ENCODE results near the gene ZNF100.

Gene ZNF100

GRCh38 chr19:21704320-21704719 lies 63.1 kb downstream of the ZNF100 start:
- TF ChIP-seq SIN3A (IDR thresholded peaks at IDR 0.05; ENCODE audit: borderline replicate concordance, insufficient read depth, low read length) (no peak), FOXP2 (optimal IDR thresholded peaks at IDR 0.05; ENCODE audit: borderline replicate concordance, extremely low read depth, extremely low read length, insufficient read depth) (no peak), POLR2AphosphoS5 (IDR thresholded peaks at IDR 0.05; ENCODE audit: low read depth, low read length) (no peak), TAF1 (IDR thresholded peaks at IDR 0.05; ENCODE audit: borderline replicate concordance, insufficient read depth, low read length) (no peak), REST (IDR thresholded peaks at IDR 0.05; ENCODE audit: insufficient read depth in 1 of 2, low read depth in 2 of 2, low read length in 2 of 2) (no peak)

- TF ChIP-seq REST (IDR thresholded peaks at IDR 0.05; ENCODE audit: insufficient read depth in 1 of 2, low read depth in 2 of 2, low read length in 2 of 2) (no peak), TAF1 (IDR thresholded peaks at IDR 0.05; ENCODE audit: borderline replicate concordance, insufficient read depth, low read length) (no peak), FOXP2 (optimal IDR thresholded peaks at IDR 0.05; ENCODE audit: borderline replicate concordance, extremely low read depth, extremely low read length, insufficient read depth) (no peak), SIN3A (IDR thresholded peaks at IDR 0.05; ENCODE audit: borderline replicate concordance, insufficient read depth, low read length) (no peak), POLR2AphosphoS5 (IDR thresholded peaks at IDR 0.05; ENCODE audit: low read depth, low read length) (no peak)
These were observed 68.2 kb downstream of the ZNF100 start for GRCh38 chr19:21699197-21699596.

DNA sequence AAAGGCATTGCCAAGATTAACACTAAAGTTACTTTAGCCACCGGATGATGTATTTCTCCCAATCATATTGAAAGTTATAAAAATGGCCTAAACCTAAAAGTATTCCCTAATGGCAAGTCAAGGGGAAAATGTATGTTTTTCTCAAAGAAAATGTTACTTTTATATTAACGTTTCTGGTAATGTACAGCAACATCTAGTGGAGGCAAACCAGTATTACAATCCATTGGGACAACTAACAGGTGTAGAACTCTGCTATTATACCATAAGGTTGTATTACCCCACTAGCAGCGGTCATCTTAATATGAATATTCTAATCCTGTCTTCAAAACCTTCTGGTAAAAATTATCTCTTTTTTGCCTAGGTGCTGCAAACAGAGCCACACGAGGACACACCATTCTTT lies 69.2 kb downstream of the ZNF100 start:
- TF ChIP-seq POLR2AphosphoS5 (IDR thresholded peaks at IDR 0.05; ENCODE audit: low read depth, low read length), result no peak
- no peak for TF ChIP-seq SIN3A (IDR thresholded peaks at IDR 0.05; ENCODE audit: borderline replicate concordance, insufficient read depth, low read length)
- no peak for TF ChIP-seq TAF1 (IDR thresholded peaks at IDR 0.05; ENCODE audit: borderline replicate concordance, insufficient read depth, low read length)
- TF ChIP-seq FOXP2 (optimal IDR thresholded peaks at IDR 0.05; ENCODE audit: borderline replicate concordance, extremely low read depth, extremely low read length, insufficient read depth), result no peak
- no peak for TF ChIP-seq REST (IDR thresholded peaks at IDR 0.05; ENCODE audit: insufficient read depth in 1 of 2, low read depth in 2 of 2, low read length in 2 of 2)

DNA sequence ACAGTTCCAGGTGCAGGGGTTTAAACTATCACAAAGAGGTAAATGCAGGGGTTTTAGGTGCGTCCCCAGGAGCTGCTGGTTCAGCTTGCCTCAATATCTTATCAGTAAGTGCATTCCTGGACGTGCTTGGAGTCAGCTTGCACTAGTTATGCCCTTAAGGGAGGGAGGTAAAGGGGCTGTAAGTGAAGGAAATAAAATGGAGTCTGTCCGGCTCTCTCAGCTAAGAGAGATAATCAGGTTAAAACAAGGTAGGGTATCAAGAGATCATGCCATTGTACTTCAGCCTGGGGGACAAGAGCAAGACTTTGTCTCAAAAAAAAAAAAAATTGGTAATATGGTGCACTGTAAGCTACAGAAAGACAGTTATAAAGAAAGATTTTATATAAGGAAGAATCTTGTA lies 69.7 kb downstream of the ZNF100 start:
- TF ChIP-seq TAF1 (IDR thresholded peaks at IDR 0.05; ENCODE audit: borderline replicate concordance, insufficient read depth, low read length) (no peak), REST (IDR thresholded peaks at IDR 0.05; ENCODE audit: insufficient read depth in 1 of 2, low read depth in 2 of 2, low read length in 2 of 2) (no peak), FOXP2 (optimal IDR thresholded peaks at IDR 0.05; ENCODE audit: borderline replicate concordance, extremely low read depth, extremely low read length, insufficient read depth) (no peak), SIN3A (IDR thresholded peaks at IDR 0.05; ENCODE audit: borderline replicate concordance, insufficient read depth, low read length) (no peak), POLR2AphosphoS5 (IDR thresholded peaks at IDR 0.05; ENCODE audit: low read depth, low read length) (no peak)
